HG02973 (cell line): Measurements from ENCODE around the gene LIN54.

Source experiments
- ATAC-seq: cut with Tn5 transposase; IDR thresholded peaks from one replicate; pipeline ENCODE4 v1.9.1; 2021; ENCODE audit warnings: moderate library complexity; ENCODE audit not compliant: unreplicated experiment

The LIN54 gene

GRCh38 chr4:82896755-82897154, 113.9 kb downstream of the LIN54 start:
- ATAC-seq, result no peak

- no peak for ATAC-seq
Measured at GRCh38 chr4:82893942-82894341, 116.7 kb downstream of the LIN54 start.

GRCh38 chr4:82892467-82892802, 118.2 kb downstream of the LIN54 start:
- ATAC-seq, result no peak

GRCh38 chr4:82891707-82892466, 118.7 kb downstream of the LIN54 start:
- no peak for ATAC-seq

GRCh38 chr4:82890901-82891706, 119.5 kb downstream of the LIN54 start, which contains the start of gene SEC31A:
Gene SEC31A (minus strand): TSS chr4:82891153. CDS start chr4:82881936, 9,217 bp downstream.
- peak; percentile 88 for ATAC-seq

GRCh38 chr4:82890528-82890900, 120.1 kb downstream of the LIN54 start:
- ATAC-seq, result no peak

- ATAC-seq, result no peak
Measured at GRCh38 chr4:82889287-82889686, 121.3 kb downstream of the LIN54 start.

GRCh38 chr4:82886147-82886942, 124.3 kb downstream of the LIN54 start:
- no peak for ATAC-seq

- ATAC-seq, result no peak
Measured at GRCh38 chr4:82885410-82885809, 125.2 kb downstream of the LIN54 start.
